HepG2 (cell line): ENCODE results near the gene PITHD1. TPM values are rescaled to one million over a fixed set of nuclear protein-coding genes. Genes with fewer than 3 reads are reported as not detected.
A peak's percentile ranks its signal among the peaks of the same experiment; 100 is the strongest.

Experiments
- ARID5B ChIP-seq: IDR thresholded peaks from 2 replicates; pipeline ENCODE4 v1.4.0; 2020; ENCODE audit warnings: mild to moderate bottlenecking, missing genetic modification reagents
- CENPX ChIP-seq: sonication (generic); formaldehyde crosslinking; IDR thresholded peaks from 2 replicates; pipeline ENCODE4 v1.9.0; 2021; ENCODE audit warnings: mild to moderate bottlenecking, missing genetic modification reagents, moderate library complexity
- CSRNP1 ChIP-seq: sonication (generic); formaldehyde crosslinking; IDR thresholded peaks from 2 replicates; pipeline ENCODE4 v1.8.1; 2023; ENCODE audit warnings: mild to moderate bottlenecking, missing genetic modification reagents
- DMTF1 ChIP-seq: sonication (generic); formaldehyde crosslinking; IDR thresholded peaks from 2 replicates; pipeline ENCODE4 v1.4.0; 2020; ENCODE audit warnings: mild to moderate bottlenecking, missing genetic modification reagents
- EP300 ChIP-seq, 3 experiments: sonication (generic) in 1 of 3; formaldehyde crosslinking in 1 of 3; IDR thresholded peaks; 2 replicates each; pipeline versions ENCODE4 v1.5.1 to v1.6.1; 2011 to 2020; ENCODE audit warnings: low read depth in 2 of 3, low read length in 2 of 3, borderline replicate concordance in 1 of 3, improper control_type of control experiment in 1 of 3, mild to moderate bottlenecking in 1 of 3, missing genetic modification reagents in 1 of 3, moderate library complexity in 1 of 3
- FOXJ3 ChIP-seq: sonication (generic); formaldehyde crosslinking; IDR thresholded peaks from 2 replicates; pipeline ENCODE4 v1.4.0; 2020; ENCODE audit warnings: missing genetic modification reagents, mild to moderate bottlenecking, borderline replicate concordance
- FOXO1 ChIP-seq: sonication (generic); formaldehyde crosslinking; IDR thresholded peaks from 2 replicates; pipeline ENCODE4 v1.4.0; 2020; ENCODE audit warnings: missing genetic modification reagents
- GZF1 ChIP-seq: sonication (generic); formaldehyde crosslinking; IDR thresholded peaks from 2 replicates; pipeline ENCODE4 v1.5.1; 2020; ENCODE audit warnings: mild to moderate bottlenecking, missing genetic modification reagents
- KAT2B ChIP-seq: fragments of 150-350 bp; IDR thresholded peaks from 2 replicates; pipeline ENCODE4 v1.6.1; 2014; ENCODE audit warnings: low read depth, low read length, borderline replicate concordance
- SAP130 ChIP-seq: IDR thresholded peaks from 2 replicates; pipeline ENCODE4 v1.6.1; 2016; ENCODE audit warnings: low read depth
- SP140L ChIP-seq: sonication (generic); formaldehyde crosslinking; IDR thresholded peaks from 2 replicates; pipeline ENCODE4 v1.4.0; 2020; ENCODE audit warnings: missing genetic modification reagents, borderline replicate concordance
- YEATS2 ChIP-seq: sonication (generic); formaldehyde crosslinking; IDR thresholded peaks from 2 replicates; pipeline ENCODE4 v1.4.0; 2020; ENCODE audit warnings: missing genetic modification reagents, borderline replicate concordance
- ZBTB34 ChIP-seq: sonication (generic); formaldehyde crosslinking; IDR thresholded peaks from 2 replicates; pipeline ENCODE4 v1.8.0; 2022; ENCODE audit warnings: mild to moderate bottlenecking, missing genetic modification reagents
- ZNF83 ChIP-seq: sonication (generic); formaldehyde crosslinking; IDR thresholded peaks from 2 replicates; pipeline ENCODE4 v1.4.0; 2020; ENCODE audit warnings: missing genetic modification reagents, mild to moderate bottlenecking, borderline replicate concordance
- polyA plus RNA-seq, 8 experiments: library from polyadenylated mRNA; depleted of rRNA in 3 of 8; stranded (reverse) in 7 of 8; unstranded in 1 of 8; fragments of >200 nt; fragmentation: Illumina TruSeq in 4 of 8; extraction: Trizol in 4 of 8; gene quantifications; 2 replicates each; pipeline versions ENCODE4 v1.2.1 to v1.2.3, GENCODE V29; 2011 to 2016; ENCODE audit warnings: low read depth in 4 of 8, missing spikeins in 1 of 8, mixed read lengths in 1 of 8; ENCODE audit not compliant: insufficient read depth in 1 of 8
- total RNA-seq, 5 experiments: library from RNA; depleted of rRNA; stranded (reverse); fragments of >200 nt; fragmentation: Illumina TruSeq; extraction: Trizol; gene quantifications; 2 replicates each; pipeline ENCODE4 v1.2.3, GENCODE V29; 2016; ENCODE audit warnings: low read depth in 1 of 5

The PITHD1 gene
- total and polyA plus RNA-seq, 2 of the 13 experiments (the other 11 are each of a cell fraction or from before 2014, with no cell fraction given) = 28.0 to 37.3 TPM

- TF ChIP-seq DMTF1 (CRISPR knock-in tag) (no peak), FOXJ3 (CRISPR knock-in tag) (no peak), SAP130 (CRISPR knock-in tag) (peak; percentile 58), ZBTB34 (CRISPR knock-in tag) (no peak), ZNF83 (CRISPR knock-in tag) (no peak), EP300 (IDR thresholded peaks at IDR 0.05; ENCODE audit: low read depth in 2 of 2, low read length in 2 of 2) (peak in 1 of 2 experiments; percentile 63; a peak in 1 of 4 replicates), EP300 (CRISPR knock-in tag; IDR thresholded peaks at IDR 0.05; ENCODE audit: borderline replicate concordance) (no peak), ARID5B (CRISPR knock-in tag) (peak; percentile 47; the same call in 1 of the 2 replicates), SP140L (CRISPR knock-in tag) (no peak), GZF1 (CRISPR knock-in tag) (no peak), KAT2B (no peak), CSRNP1 (CRISPR knock-in tag) (no peak), YEATS2 (CRISPR knock-in tag) (no peak), FOXO1 (CRISPR knock-in tag) (no peak), CENPX (CRISPR knock-in tag) (no peak)
Measured at GRCh38 chr1:23774174-23774880, 3.9 kb upstream of the PITHD1 start (continued).
